ENCODE measurements around the gene LYRM4. TPM values are rescaled to one million over a fixed set of nuclear protein-coding genes. Genes with fewer than 3 reads are reported as not detected.

The LYRM4 gene
- total and polyA plus RNA-seq, 9 of the 15 experiments (the other 6 are each of a cell fraction or from before 2014, with no cell fraction given): 24.2 to 69.4 (median 41.8) TPM

DNA sequence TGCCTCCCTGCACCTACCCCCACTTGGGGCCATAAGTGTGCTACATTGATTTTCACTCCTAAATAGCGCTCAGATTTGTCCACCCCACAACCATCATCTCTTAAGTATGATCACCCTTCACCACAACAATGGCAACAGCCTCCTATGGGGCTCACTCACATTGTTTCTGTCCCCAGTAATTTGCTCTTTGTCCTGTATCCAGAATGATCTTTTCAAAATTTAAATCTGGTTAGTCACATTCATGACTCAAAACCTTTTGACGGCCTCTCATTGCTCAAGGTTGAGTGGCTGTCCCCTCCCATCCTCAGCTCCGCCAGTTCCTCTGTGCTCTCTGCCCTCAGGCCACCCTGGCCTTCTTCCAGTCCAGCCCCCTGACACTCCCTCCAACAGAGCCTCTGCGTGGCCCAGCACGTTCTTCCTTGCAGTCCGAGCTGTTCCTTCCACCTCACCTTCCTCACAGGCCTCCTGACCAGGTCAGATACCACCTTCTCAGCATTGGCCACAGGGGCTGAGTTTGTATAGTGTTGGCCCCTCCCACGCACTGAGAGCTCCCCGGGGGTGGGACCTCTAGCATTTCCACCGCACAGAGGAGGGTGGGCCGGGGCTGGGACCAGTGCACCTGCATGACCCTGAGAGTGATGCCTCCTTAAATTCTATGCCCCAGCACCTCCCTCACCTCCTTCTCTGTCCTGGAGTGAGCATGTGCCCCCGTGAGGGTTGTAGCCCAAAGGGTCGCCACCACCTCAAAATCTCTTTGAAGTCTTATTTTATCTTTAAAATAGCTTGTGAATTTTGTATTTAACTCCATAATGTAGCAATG, 178.1 kb downstream of the LYRM4 start:
- Histone ChIP-seq H3K4me1 (replicated peaks in 1 of 2; ENCODE audit: control insufficient read depth in 2 of 2, insufficient read depth in 2 of 2, low read length in 2 of 2) (peaks cover 5 to 23% of the 10 kb centered on the region in 2 experiments; a peak in 3 of 5 replicates), H3K36me3 (ENCODE audit: control insufficient read depth, insufficient read depth, low read length) (no peaks in the 10 kb centered on the region), H3K9me1 (ENCODE audit: control insufficient read depth, insufficient read depth, low read length) (no peaks in the 10 kb centered on the region), H2AFZ (ENCODE audit: low read depth, low read length) (no peak overlapping the region), H3K9me3 (replicated peaks; ENCODE audit: control insufficient read depth, insufficient read depth, low read depth, low read length) (no peaks in the 10 kb centered on the region), H3K27me3 (ENCODE audit: control insufficient read depth in 2 of 2, insufficient read depth in 2 of 2, low read length in 2 of 2) (peaks cover 17 to 39% of the 10 kb centered on the region in 2 experiments; a peak in 3 of 5 replicates), H3K4me3 (no peak overlapping the region), H4K20me1 (replicated peaks; ENCODE audit: control insufficient read depth, insufficient read depth, low read length) (no peaks in the 10 kb centered on the region), H3K9ac (ENCODE audit: insufficient read depth in 1 of 2, low read depth in 2 of 2, low read length in 2 of 2) (no peak overlapping the region), H3K79me2 (ENCODE audit: control insufficient read depth, insufficient read depth, low read length) (no peaks in the 10 kb centered on the region), H3K4me2 (ENCODE audit: insufficient read depth, low read length) (no peak overlapping the region; the same call in 1 of the 2 replicates), H3K27ac (ENCODE audit: extremely low read depth, low read depth, low read length) (no peak overlapping the region)
- DNase-seq (ENCODE audit: extremely low read depth in 1 of 4, low spot score in 3 of 4) (peak in 1 of 4 experiments; percentile 14), ATAC-seq (peak; percentile 35; the same call in 2 of the 3 replicates), FAIRE-seq (no peak)
- no TSS peak for BruUV-seq (replicated peaks)
- CTCF ChIA-PET (ENCODE audit: low intra/inter-chr PET ratio): no interaction called here
- WGBS (ENCODE audit: insufficient coverage, low coverage, missing lambda C conversion rate): 5% methylated on average over 11 of the region's 12 CpGs
- POLR2A ChIA-PET: interaction anchor here (0.6 kb wide), 1 partner anchor 1623 kb away, joined by 4 read pairs; no protein-coding TSS in a partner anchor
- intact Hi-C loops (cut with micrococcal nuclease): no loop called here
- in situ Hi-C loops (cut with MboI): no loop called here
- TF ChIP-seq, protein P1, sequence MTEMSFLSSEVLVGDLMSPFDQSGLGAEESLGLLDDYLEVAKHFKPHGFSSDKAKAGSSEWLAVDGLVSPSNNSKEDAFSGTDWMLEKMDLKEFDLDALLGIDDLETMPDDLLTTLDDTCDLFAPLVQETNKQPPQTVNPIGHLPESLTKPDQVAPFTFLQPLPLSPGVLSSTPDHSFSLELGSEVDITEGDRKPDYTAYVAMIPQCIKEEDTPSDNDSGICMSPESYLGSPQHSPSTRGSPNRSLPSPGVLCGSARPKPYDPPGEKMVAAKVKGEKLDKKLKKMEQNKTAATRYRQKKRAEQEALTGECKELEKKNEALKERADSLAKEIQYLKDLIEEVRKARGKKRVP (CRISPR knock-in tag; IDR thresholded peaks at IDR 0.05): no peak
- no peak for TF ChIP-seq NR3C1 (CRISPR knock-in tag; IDR thresholded peaks at IDR 0.05)
- no peak for TF ChIP-seq SNIP1 (IDR thresholded peaks at IDR 0.05; ENCODE audit: low read depth)
- TF ChIP-seq EGR1 (conservative IDR thresholded peaks at IDR 0.05): peak; percentile 41
- TF ChIP-seq BRF1 (IDR thresholded peaks at IDR 0.05; ENCODE audit: borderline replicate concordance, extremely low read depth, insufficient read length): no peak
- TF ChIP-seq ZNF134 (CRISPR knock-in tag; conservative IDR thresholded peaks at IDR 0.05): no peak
- TF ChIP-seq TCF7L2 (IDR thresholded peaks at IDR 0.05; ENCODE audit: low read depth, low read length): no peak
- TF ChIP-seq, protein P2, sequence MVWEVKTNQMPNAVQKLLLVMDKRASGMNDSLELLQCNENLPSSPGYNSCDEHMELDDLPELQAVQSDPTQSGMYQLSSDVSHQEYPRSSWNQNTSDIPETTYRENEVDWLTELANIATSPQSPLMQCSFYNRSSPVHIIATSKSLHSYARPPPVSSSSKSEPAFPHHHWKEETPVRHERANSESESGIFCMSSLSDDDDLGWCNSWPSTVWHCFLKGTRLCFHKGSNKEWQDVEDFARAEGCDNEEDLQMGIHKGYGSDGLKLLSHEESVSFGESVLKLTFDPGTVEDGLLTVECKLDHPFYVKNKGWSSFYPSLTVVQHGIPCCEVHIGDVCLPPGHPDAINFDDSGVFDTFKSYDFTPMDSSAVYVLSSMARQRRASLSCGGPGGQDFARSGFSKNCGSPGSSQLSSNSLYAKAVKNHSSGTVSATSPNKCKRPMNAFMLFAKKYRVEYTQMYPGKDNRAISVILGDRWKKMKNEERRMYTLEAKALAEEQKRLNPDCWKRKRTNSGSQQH (CRISPR knock-in tag; IDR thresholded peaks at IDR 0.05): no peak
- TF ChIP-seq, protein P3, sequence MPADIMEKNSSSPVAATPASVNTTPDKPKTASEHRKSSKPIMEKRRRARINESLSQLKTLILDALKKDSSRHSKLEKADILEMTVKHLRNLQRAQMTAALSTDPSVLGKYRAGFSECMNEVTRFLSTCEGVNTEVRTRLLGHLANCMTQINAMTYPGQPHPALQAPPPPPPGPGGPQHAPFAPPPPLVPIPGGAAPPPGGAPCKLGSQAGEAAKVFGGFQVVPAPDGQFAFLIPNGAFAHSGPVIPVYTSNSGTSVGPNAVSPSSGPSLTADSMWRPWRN (IDR thresholded peaks at IDR 0.05; ENCODE audit: low read depth): no peak
- TF ChIP-seq PHF21A (IDR thresholded peaks at IDR 0.05; ENCODE audit: borderline replicate concordance, low read depth): peak; percentile 48; the same call in 1 of the 2 replicates
- no peak for TF ChIP-seq TGIF2 (CRISPR knock-in tag; IDR thresholded peaks at IDR 0.05)
- no peak for TF ChIP-seq LEF1 (IDR thresholded peaks at IDR 0.05)
- peak; percentile 56 to 61; a peak in 3 of 4 replicates for TF ChIP-seq KDM1A (IDR thresholded peaks at IDR 0.05)
- TF ChIP-seq KLF6 (CRISPR knock-in tag; IDR thresholded peaks at IDR 0.05; ENCODE audit: borderline replicate concordance): no peak
- TF ChIP-seq THRAP3 (IDR thresholded peaks at IDR 0.05; ENCODE audit: borderline replicate concordance): no peak
- TF ChIP-seq SMC3 (conservative IDR thresholded peaks at IDR 0.05; ENCODE audit: insufficient read depth, low read depth, low read length): no peak
- no peak for TF ChIP-seq ZKSCAN1 (IDR thresholded peaks at IDR 0.05; ENCODE audit: low read depth, low read length)

All from K562 (cell line).